ENCODE results near the gene KCTD12.

- no peak for TF ChIP-seq CTCF (IDR thresholded peaks at IDR 0.05; ENCODE audit: insufficient read depth, low read length)
- TF ChIP-seq POLR2AphosphoS5 (IDR thresholded peaks at IDR 0.05; ENCODE audit: low read depth): no peak
- TF ChIP-seq SPI1 (IDR thresholded peaks at IDR 0.05; ENCODE audit: borderline replicate concordance, low read depth): no peak
Observed at GRCh38 chr13:76904507-76904906, 18.3 kb upstream of the KCTD12 start.

Measured in HL-60 (cell line).